NCI-H69 (cell line): ENCODE measurements around the gene TBX3.
A peak's percentile ranks its signal among the peaks of the same experiment; 100 is the strongest.
"Not testable (repeated sequence)": the region's sequence is repeated elsewhere in the genome, so short reads cannot be mapped to it uniquely, and the experiment has no call there.

ENCODE experiments used
- DNase-seq: peaks from one replicate; lab custom pipeline; 2025; lab: John Stamatoyannopoulos, UW

The TBX3 gene

DNA sequence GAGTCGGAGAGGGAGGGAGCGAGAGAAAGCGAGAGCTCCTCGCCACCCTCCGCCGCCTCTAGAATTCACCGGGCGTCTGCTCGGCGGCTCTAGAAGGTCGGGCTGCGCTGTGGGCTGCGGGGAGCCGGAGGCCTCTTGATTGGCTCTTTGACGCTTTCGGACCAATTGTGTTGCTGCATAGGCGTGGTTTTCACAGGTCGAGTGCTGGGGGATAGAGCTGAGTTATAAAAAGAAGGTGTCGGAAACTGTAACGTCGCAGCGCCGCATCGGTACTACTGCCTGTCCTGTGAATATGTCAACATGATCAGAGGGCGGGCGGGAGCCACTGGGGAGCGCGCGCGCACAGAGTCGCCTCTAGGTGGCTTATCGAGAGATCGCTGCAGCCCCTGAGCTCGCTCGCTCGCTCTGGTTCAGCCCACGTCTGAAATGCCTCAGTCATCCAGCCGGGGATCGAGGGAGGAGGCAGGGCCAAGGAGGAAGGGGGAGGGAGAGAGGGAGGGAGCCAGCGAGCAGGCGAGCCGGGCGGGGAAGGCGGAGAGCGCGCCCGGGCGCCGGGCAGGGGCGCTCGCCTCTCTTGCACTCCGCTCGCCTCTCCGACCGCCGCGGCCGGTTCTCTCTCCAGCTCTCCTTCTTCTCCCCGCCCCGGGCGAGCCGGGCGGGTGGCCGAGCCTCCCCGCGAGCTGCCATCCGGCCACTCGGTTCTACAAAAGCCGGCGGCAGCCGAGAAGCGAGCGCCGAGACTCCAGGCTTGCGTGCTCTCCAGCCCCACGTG lies at the start of gene TBX3:
TSS of gene TBX3 (minus strand) at position 78 of the 772 bp plus-strand sequence. CDS start 975 bp downstream, outside the sequence.
- DNase-seq = peak; percentile 99

GRCh38 chr12:114732426-114733030 lies 48.6 kb upstream of the TBX3 start:
- DNase-seq = no peak

DNA sequence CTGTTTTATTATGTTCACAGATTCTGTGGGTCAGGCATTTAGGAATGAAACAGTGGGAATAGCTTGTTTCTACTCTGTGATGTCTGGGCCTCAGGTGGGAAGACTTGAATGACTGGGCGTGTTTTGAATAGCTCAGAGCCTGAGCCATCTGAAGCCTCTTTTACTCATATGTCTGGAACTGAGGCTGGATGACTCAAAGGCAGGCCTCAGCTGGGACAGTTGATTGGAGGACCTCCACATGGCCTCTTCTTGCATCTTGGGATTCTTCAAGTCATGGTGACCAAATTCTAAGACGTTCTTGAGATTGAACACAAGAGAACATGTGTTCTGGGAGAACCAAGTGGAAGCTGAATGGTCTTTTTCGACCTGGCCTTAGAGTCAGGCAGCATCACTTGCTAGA lies 45.8 kb upstream of the TBX3 start:
- no peak for DNase-seq

DNA sequence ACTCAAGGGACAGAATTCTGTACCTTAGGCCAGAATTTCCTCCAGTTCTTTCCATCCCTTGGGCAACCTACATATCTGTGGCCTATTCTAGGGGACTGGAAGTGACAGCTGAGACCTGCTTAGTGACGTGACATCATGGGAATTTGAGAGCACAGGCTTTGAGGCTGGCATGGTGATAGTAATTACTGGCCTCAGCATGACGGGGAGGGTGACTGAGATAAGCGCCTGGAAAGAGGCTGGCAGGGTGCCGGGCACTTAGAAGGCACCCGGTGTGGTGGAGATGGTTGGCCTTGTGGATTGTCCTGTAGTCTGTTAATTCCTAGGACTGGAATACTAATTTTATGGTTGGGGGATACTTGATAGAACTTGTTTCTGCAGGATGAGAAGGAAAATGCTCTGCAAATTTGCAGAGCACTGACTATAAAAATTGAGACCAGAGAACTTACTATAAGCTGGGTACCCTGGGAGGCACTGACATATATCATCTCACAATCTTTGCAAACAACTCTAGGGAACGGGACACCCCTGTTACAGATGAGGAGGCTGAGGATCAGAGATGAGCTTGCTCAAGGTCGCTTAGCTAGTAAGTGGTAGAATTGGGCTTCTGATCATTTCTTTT lies 42.2 kb upstream of the TBX3 start:
- peak; percentile 46 for DNase-seq

GRCh38 chr12:114722176-114722575 lies 38.2 kb upstream of the TBX3 start:
- DNase-seq = not testable (repeated sequence)

GRCh38 chr12:114721266-114721665 lies 37.3 kb upstream of the TBX3 start:
- DNase-seq = no peak

- no peak for DNase-seq
Observed at GRCh38 chr12:114713466-114714215, 29.7 kb upstream of the TBX3 start.

- DNase-seq = peak; percentile 18
Observed at GRCh38 chr12:114711689-114712152, 27.7 kb upstream of the TBX3 start.

DNA sequence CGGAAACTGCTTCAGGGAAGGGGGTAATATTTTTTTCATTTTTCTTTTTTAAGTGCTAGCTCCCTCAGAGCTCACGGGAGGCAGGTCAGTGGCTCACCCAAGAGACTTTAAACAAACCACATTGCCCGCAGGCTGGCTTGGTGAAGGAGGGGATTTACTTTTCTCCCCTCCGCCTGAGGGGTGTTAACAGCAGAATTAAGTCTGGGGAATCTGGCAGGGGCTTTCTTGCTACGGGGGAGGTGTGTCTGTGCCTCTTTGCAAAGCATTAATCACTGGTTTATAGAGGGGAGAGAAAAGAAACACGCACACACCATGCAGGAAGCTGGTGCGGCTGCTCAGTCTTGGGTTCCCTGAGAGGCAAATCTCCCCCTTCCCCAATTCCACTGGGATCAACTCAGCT lies 26.2 kb upstream of the TBX3 start:
- DNase-seq = peak; percentile 52

DNA sequence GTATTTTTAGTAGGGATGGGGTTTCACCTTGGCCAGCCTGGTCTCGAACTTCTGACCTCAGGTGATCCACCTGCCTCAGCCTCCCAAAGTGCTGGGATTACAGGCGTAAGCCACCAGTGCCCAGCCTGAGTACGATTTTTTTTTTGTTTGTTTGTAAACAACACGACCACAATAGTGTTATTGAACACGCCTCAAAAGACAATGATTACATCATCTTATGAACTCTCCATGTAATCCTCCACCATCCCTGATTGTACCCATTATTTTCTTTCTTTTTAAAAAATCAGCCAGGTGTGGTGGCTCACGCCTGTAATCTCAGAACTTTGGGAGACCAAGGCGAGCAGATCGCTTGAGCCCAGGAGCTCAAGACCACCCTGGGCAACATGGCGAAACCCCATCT lies 25.1 kb upstream of the TBX3 start:
- DNase-seq = no peak

DNA sequence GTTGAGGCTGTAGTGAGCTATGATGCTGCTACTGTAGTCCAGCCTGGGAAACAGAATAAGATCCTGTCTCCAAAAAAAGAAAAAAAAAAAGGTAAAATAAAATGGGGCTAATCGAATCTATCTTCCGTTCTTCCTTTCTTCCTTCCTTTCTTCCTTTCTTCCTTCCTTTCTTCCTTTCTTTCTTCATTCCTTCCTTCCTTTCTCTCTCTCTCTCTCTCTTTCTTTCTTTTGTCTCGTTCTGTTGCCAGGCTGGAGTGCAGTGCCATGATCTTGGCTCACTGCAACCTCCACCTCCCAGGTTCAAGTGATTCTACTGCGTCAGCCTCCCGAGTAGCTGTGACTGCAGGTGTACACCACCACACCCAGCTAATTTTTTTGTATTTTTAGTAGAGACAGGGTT lies 24.6 kb upstream of the TBX3 start:
- not testable (repeated sequence) for DNase-seq

DNA sequence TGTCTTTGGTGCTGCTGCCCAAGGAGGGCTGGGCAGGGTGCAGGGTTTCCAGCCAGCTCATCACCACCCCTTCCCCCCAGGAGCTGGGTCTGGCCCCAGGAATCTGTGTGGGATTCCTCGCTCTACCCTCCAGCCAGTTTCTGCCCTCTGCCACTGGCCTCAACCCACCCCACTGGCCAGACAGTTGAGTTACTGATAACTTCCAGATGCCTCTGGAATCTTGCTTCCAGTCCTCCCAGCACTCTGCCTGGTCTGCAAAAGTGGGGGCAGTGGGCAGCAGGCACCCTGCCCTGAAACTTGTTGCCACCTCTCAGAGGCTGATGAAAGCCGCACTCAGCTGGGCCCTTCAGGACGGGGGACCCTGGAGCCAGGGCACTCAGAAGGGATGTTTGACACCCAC lies 20.1 kb upstream of the TBX3 start:
- DNase-seq = no peak

DNA sequence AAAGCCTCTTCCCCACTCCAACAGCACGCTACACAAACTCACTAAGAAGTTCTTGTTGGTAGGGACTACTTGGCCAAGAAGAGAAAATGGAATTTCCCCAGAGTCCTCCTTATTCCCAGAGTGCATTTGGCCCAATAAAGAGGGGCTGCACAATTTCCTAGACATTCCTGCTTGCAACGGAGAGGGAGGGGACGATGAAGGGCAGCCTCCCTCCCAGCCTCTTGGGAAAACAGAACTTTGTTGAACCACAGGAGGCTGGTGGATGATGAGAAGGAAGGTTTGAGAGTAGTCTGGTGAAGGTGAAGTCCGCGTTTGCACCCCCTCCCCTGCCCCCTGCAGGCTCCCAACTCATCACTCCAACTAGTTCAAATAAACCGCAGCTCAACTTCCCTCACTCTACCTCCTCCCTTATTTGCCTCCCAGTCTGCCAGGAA lies 19.1 kb upstream of the TBX3 start:
- peak; percentile 58 for DNase-seq

GRCh38 chr12:114702462-114702861 lies 18.5 kb upstream of the TBX3 start:
- DNase-seq = no peak

DNA sequence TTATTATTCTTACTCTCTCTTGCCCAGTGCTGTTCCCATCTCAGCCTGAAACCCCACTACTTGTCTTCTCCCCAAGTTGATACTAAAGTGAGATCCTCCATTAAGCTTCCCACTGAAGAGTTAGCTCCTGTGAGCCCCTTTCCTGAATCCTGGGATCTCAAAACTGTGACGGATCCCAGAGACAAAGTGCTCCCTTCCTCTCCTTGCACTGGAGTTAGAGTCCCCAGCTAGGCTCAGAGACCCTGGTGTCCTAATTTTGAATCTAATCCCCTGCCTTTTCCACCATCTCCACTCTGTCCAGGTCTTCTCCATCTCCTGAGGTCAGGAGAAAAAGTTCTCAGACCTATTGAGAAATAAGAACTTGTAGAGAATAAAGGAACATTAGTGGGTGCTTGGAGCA lies 17.6 kb upstream of the TBX3 start:
- DNase-seq = no peak

DNA sequence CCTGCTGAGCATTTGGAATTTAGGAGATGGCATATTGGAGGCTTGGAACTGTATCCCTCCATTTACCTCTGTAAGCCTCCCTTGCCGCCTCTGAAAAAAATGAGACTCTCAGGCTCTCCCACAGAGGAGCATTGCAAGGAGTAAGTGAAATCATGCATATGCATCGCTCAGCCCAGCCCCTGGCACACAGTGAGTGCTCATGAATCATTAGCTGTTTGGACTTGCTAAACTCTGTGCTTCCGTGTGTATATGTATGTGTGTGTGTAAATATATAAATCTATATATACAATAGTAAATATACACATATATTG lies 17.1 kb upstream of the TBX3 start:
- DNase-seq = no peak

DNA sequence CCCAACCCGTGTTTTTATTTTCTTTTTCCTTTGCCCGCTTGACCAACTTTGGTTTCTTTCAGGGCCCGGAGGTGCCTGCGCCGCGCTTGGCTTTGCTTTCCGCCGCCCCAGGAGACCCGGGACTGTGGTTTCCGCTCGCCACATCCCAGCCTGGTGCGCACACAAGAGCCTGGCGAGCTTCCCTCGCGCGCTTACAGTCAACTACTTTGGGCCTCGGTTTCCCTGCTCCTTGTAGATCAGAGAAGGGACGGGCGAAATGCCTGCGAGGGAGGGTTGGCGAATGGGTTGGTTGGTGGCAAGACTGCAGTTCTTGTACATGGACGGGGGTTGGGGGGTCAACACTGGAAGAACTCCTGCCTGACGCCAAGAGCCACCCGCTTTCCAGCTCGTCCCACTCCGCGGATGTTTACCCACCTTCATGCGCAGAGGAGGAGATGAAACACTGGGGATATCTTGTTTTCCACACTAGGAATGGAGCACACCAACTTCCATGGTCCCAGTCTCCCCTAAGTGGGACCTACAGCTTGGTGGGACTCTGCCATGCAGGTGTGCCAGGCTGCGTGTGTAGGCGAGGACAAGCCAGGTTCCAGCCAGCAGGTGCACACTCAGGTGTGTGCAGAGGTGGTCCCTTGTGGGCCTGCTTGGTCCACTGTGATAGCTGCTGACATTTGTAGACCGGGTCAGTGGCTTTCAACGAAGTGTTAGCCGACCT lies 16.6 kb upstream of the TBX3 start:
- DNase-seq = no peak

- DNase-seq = no peak
Observed at GRCh38 chr12:114698566-114699163, 14.7 kb upstream of the TBX3 start.

- peak; percentile 80 for DNase-seq
Observed at GRCh38 chr12:114697741-114698565, 14.0 kb upstream of the TBX3 start.

- DNase-seq = no peak
Observed at GRCh38 chr12:114697243-114697716, 13.3 kb upstream of the TBX3 start.
